ENCODE measurements around the gene LGR4. TPM values are rescaled to one million over a fixed set of nuclear protein-coding genes. Genes with fewer than 3 reads are reported as not detected.

Gene LGR4
- total and polyA plus RNA-seq, 2 of the 13 experiments (the other 11 are each of a cell fraction or from before 2014, with no cell fraction given): 42.1 to 68.7 TPM

DNA sequence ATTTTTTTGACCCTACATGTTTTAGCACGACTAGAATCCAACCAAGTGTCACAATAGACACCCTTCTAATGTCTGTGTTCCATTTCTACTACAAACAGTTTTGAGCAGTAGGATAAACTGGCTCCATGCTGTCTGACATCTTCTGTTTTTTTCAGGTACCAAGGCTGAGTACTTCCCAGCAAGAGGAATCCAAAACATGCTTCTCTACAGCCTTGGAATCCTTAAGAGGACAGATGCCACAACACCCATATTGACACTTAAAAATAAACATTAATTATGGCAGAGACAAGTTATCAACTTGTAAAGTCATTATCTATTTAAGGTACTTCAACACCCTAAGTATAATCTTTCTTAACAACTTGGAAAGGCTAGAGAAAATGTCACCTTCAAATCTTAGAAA is 54.2 kb downstream of the LGR4 start (continued):
- TF ChIP-seq, protein P1, sequence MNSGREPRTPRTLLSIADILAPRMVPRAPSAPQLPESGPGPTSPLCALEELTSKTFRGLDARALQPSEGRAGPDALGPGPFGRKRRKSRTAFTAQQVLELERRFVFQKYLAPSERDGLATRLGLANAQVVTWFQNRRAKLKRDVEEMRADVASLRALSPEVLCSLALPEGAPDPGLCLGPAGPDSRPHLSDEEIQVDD (CRISPR knock-in tag; IDR thresholded peaks at IDR 0.05; ENCODE audit: borderline replicate concordance): no peak
- TF ChIP-seq ZNF24 (IDR thresholded peaks at IDR 0.05): no peak

- no peak for ATAC-seq
- H3K27ac ChIP-seq (ENCODE audit: extremely low read length, insufficient read depth, low read length): no peak overlapping the region
- no peak overlapping the region for H3K4me2 ChIP-seq (ENCODE audit: low read depth, low read length)
These were observed 55.9 kb downstream of the LGR4 start for GRCh38 chr11:27416568-27417176.

More at GRCh38 chr11:27416568-27417176, 55.9 kb downstream of the LGR4 start:
- peaks cover 40% of the 10 kb centered on the region for H3K4me1 ChIP-seq (ENCODE audit: insufficient read depth, low read length)
- no TSS peak for BruUV-seq (replicated peaks)
- ChIA-PET POLR2A (no interaction called here), CTCF (ENCODE audit: low intra/inter-chr PET ratio, low total read pairs) (no interaction called here)
- FAIRE-seq (no peak), DNase-seq (ENCODE audit: low spot score) (no peak)
- no peak overlapping the region for H3K9ac ChIP-seq (ENCODE audit: insufficient read depth, low read depth, low read length)
- no peaks in the 10 kb centered on the region for H3K9me3 ChIP-seq (ENCODE audit: low read length)
- no peak for TF ChIP-seq ZNF552 (CRISPR knock-in tag; IDR thresholded peaks at IDR 0.05; ENCODE audit: borderline replicate concordance)
- no peak for TF ChIP-seq ZFYVE20 (CRISPR knock-in tag; IDR thresholded peaks at IDR 0.05; ENCODE audit: borderline replicate concordance, low read depth)
- no peak for TF ChIP-seq HNF1B (CRISPR knock-in tag; IDR thresholded peaks at IDR 0.05)
- no peak for TF ChIP-seq ARHGAP35 (CRISPR knock-in tag; IDR thresholded peaks at IDR 0.05; ENCODE audit: borderline replicate concordance)
- no peak for TF ChIP-seq RXRB (CRISPR knock-in tag; IDR thresholded peaks at IDR 0.05; ENCODE audit: borderline replicate concordance)
- no peak for TF ChIP-seq SIN3B (IDR thresholded peaks at IDR 0.05; ENCODE audit: low read length)
- TF ChIP-seq, protein P2, sequence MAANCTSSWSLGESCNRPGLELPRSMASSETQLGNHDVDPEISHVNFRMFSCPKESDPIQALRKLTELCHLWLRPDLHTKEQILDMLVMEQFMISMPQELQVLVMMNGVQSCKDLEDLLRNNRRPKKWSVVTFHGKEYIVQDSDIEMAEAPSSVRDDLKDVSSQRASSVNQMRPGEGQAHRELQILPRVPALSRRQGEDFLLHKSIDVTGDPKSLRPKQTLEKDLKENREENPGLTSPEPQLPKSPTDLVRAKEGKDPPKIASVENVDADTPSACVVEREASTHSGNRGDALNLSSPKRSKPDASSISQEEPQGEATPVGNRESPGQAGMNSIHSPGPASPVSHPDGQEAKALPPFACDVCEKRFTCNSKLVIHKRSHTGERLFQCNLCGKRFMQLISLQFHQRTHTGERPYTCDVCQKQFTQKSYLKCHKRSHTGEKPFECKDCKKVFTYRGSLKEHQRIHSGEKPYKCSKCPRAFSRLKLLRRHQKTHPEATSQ (CRISPR knock-in tag; IDR thresholded peaks at IDR 0.05; ENCODE audit: borderline replicate concordance): no peak
- no peak for TF ChIP-seq ZNF761 (CRISPR knock-in tag; conservative IDR thresholded peaks at IDR 0.05)
- no peak for TF ChIP-seq DMAP1 (CRISPR knock-in tag; IDR thresholded peaks at IDR 0.05)
- no peak for TF ChIP-seq ZNF296 (CRISPR knock-in tag; conservative IDR thresholded peaks at IDR 0.05)
- TF ChIP-seq HNRNPUL1 (IDR thresholded peaks at IDR 0.05; ENCODE audit: low read depth, low read length): no peak
- TF ChIP-seq, protein P3, sequence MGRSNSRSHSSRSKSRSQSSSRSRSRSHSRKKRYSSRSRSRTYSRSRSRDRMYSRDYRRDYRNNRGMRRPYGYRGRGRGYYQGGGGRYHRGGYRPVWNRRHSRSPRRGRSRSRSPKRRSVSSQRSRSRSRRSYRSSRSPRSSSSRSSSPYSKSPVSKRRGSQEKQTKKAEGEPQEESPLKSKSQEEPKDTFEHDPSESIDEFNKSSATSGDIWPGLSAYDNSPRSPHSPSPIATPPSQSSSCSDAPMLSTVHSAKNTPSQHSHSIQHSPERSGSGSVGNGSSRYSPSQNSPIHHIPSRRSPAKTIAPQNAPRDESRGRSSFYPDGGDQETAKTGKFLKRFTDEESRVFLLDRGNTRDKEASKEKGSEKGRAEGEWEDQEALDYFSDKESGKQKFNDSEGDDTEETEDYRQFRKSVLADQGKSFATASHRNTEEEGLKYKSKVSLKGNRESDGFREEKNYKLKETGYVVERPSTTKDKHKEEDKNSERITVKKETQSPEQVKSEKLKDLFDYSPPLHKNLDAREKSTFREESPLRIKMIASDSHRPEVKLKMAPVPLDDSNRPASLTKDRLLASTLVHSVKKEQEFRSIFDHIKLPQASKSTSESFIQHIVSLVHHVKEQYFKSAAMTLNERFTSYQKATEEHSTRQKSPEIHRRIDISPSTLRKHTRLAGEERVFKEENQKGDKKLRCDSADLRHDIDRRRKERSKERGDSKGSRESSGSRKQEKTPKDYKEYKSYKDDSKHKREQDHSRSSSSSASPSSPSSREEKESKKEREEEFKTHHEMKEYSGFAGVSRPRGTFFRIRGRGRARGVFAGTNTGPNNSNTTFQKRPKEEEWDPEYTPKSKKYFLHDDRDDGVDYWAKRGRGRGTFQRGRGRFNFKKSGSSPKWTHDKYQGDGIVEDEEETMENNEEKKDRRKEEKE (IDR thresholded peaks at IDR 0.05): no peak
- no peak for TF ChIP-seq NONO (IDR thresholded peaks at IDR 0.05)
- no peak for TF ChIP-seq NONO (CRISPR knock-in tag; conservative IDR thresholded peaks at IDR 0.05)
- H3K36me3 ChIP-seq (replicated peaks in 1 of 2; ENCODE audit: control insufficient read depth in 1 of 2, insufficient read depth in 2 of 2, low read length in 2 of 2): peaks cover 1 to 8% of the 10 kb centered on the region in 2 experiments; a peak in 1 of 5 replicates
- peaks cover 62% of the 10 kb centered on the region for H4K20me1 ChIP-seq (ENCODE audit: insufficient read depth, low read length)
- WGBS (ENCODE audit: low lambda C conversion rate): 97% methylated on average over 2 of the region's 2 CpGs
- intact Hi-C loops (cut with micrococcal nuclease; ENCODE audit: unreplicated experiment): no loop called here
- H3K27me3 ChIP-seq (ENCODE audit: control insufficient read depth in 1 of 2, insufficient read depth in 2 of 2, low read length in 2 of 2): no peaks in the 10 kb centered on the region
- H3K4me3 ChIP-seq (replicated peaks in 1 of 3; ENCODE audit: insufficient read depth in 1 of 3, low read depth in 2 of 3, low read length in 3 of 3): no peak overlapping the region
- H2AFZ ChIP-seq (ENCODE audit: low read length): no peak overlapping the region
- in situ Hi-C loops (cut with HindIII; ENCODE audit: extremely low pct_ligation_motif_present, low pct_unique_long_range_greater_than_20kb): no loop called here
- peaks cover 94% of the 10 kb centered on the region for H3K79me2 ChIP-seq (ENCODE audit: insufficient read depth, low read length)

Data from HepG2 (cell line).